GM13977 (cell line): ENCODE results near the gene RBM12.

Source experiments
- DNase-seq: peaks from one replicate; pipeline ENCODE4 v3.0.0; 2012; ENCODE audit warnings: low spot score
- CTCF ChIP-seq: IDR thresholded peaks from 2 replicates; pipeline ENCODE4 v1.5.1; 2012; ENCODE audit warnings: mild to moderate bottlenecking, control low read depth; ENCODE audit not compliant: insufficient read depth; ENCODE audit errors: extremely low read depth, missing control alignments
- in situ Hi-C: fragments of 300-500 bp; cut with MboI; formaldehyde crosslinking; loops from one replicate; pipeline ENCODE4 v1.12.0; 2022; ENCODE audit warnings: low sequenced_read_pairs, low pct_unique_long_range_greater_than_20kb, mixed read lengths, inconsistent platforms; ENCODE audit not compliant: unreplicated experiment

The RBM12 gene

GRCh38 chr20:35700625-35701148 is 36.0 kb upstream of the RBM12 start:
- no peak for TF ChIP-seq CTCF
- in situ Hi-C loops, result no loop called here
- DNase-seq, result no peak

GRCh38 chr20:35699957-35700624 is 35.4 kb upstream of the RBM12 start:
- TF ChIP-seq CTCF, result no peak
- DNase-seq, result no peak
- in situ Hi-C loops, result no loop called here

GRCh38 chr20:35699127-35699956 is 34.6 kb upstream of the RBM12 start, which contains the start of the genes NFS1 and ROMO1:
Gene NFS1 (minus strand): TSS chr20:35699352. CDS start chr20:35699288, 64 bp downstream.
Gene ROMO1 (plus strand): TSS chr20:35699405. CDS start chr20:35699633, 228 bp downstream.
- peak; percentile 94 for DNase-seq
- in situ Hi-C loops, result no loop called here
- peak; percentile 30 for TF ChIP-seq CTCF

- TF ChIP-seq CTCF, result no peak
- in situ Hi-C loops, result no loop called here
- DNase-seq, result peak; percentile 50
Measured at GRCh38 chr20:35698298-35699126, 33.8 kb upstream of the RBM12 start.

- TF ChIP-seq CTCF, result no peak
- in situ Hi-C loops, result no loop called here
- DNase-seq, result no peak
Measured at GRCh38 chr20:35697696-35698297, 33.1 kb upstream of the RBM12 start.
